ENCODE results near the gene DGKH. TPM values are rescaled to one million over a fixed set of nuclear protein-coding genes. Genes with fewer than 3 reads are reported as not detected.
"Not testable (repeated sequence)": the region's sequence is repeated elsewhere in the genome, so short reads cannot be mapped to it uniquely, and the experiment has no call there.

The DGKH gene
- total RNA-seq, 1 experiment from 2014 or later, result 9.9 TPM

DNA sequence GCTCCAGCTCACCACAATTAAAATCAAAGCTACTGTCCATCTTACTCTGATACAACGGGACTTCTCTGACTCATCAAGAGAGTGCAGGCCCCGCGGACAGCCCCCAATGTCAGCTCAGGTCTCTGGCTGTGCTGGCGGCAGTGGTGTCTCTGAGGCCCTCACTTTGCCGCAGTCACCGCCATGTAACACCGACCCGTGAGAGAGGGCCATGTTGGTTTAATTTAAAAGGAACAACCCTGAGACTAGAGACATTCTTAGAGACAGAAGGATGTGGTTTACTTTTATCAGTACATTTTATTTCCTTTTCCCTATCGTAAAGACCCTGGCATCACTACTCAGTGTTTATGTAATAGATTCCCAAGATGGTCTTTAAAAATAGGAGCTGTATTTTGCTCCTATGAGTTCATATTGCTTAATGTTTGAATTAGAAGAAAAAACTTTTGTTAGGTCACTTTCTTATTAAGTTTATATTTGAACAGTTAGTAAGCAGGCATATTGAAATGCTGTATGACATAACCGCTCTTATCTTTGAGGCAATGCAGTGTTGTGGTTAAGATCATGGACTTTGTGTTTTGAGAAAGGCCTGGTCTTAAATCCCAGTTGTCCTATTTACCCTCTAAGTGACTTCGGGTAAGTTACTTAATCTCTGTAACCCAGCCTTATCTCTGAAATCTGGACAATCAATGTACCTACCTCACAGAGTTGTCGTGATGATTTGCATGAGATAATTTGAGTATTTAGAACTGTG is 23.4 kb downstream of the DGKH start:
- no peak for DNase-seq (ENCODE audit: low read depth)

DNA sequence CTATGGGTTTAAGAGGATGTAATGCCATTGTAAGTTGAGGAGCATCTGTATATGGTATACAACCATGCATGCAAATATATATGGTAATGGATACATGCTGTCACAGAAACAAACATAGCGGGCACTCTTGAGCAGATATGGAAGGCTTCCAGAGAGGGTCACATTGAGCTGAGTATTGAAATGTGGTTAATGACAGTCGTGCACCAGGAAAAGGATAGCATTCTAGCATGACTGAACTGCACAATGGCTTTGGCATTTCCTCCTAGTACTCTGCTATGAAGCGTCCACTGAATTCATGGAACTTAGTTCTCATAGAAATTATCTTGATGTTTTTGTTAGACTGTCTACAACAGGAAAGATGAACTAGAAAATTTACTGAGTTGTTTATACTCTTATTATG is 25.2 kb downstream of the DGKH start:
- no peak for DNase-seq (ENCODE audit: low read depth)

GRCh38 chr13:42075517-42075916 is 27.1 kb downstream of the DGKH start:
- no peak for DNase-seq (ENCODE audit: low read depth)

DNA sequence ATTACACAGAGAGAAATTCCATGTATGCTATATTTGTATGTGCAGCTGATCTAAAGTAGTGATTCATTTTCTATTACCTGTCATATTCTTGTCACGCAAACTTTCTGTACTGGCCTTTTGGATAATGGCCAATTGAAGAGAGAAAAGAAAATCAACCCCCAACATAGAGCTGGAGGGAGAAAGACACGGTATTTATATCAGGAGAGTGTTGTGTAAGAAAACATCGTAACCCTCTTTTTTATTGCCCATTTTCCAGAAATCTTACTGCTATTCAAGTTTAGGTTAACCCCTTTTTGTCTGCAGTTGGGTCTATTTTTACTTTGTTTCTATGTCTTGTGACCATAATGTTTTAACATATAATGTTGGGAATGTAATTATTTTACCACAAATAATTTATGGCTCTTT is 27.9 kb downstream of the DGKH start:
- no peak for DNase-seq (ENCODE audit: low read depth)

DNA sequence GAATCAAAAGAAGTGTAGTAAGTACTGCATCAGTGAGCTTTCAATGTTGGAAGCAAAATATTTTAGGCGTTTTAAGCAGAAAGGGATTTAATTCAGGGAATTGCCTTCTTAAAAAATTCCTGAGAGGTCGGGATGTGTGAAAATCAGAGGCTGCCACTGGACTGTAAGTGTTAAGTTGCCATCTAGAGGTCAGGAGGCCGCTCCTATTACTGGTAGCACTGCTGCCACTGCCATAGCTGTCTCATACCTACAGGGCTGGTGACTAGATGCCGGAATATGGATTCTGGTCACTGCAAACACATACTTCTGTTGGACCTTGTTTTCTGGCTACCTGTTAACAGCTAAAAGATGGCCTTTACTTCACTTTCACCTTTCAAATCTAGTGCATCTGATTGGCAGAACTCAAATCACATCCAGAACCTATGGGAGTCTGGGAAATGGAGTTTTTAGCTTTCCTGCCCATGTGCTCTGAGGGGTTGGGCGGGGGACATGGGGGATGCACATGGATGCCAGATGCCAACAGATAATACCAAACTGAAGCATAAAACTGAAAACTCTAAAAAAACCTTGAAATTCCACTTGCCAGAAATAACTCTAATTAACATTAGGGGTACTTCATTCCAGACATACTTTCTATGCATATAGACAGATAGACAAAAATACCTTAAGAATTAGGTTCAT is 29.8 kb downstream of the DGKH start:
- DNase-seq (ENCODE audit: low read depth), result no peak

DNA sequence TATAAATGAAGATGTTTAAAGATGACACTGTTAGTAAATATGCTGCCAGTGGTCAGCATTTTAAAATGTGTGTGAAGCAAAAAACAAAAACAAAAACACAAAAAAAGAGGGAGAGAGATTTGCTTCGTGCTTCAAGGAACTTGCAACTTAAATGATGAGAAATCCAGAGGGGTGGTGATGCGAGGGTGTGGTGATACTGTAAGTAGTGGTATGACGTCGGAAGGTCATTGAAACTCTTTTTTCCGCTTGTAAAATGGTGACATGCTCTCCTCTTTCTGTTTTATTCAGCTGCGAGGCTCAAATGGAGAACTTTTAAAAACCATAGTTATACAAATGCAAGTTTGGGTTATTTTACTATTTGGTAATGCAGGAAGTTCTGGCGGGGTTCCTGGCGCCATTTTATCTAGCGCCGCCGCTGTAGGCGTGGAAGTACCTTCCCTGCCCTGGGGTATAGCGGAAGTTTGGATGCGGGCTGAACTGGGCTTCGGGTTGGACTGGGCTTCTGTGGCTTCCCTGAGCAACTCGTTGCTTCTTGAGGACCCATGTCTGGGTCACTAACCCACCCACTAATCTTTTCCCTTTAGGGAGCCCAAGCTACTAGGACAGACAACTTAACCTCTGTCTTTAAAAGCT is 34.8 kb downstream of the DGKH start:
- no peak for DNase-seq (ENCODE audit: low read depth)

DNA sequence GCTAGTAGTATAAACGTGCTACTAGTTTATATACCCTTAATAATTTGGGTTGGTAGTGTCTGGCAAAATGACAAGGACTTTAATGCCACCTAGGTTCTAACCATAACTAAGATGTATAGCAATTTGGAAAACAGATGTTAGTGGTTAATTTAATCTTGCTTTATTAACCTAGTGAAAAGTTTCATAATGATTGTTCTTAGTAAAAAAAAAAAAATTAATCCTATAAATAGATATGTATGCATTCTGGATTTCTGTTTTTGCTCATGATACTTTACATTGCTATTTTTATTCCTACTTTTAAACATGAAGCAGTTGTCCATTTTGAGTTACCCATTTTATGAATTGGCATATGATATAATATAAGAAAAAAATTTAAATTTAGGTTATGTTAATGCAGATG is 36.3 kb downstream of the DGKH start:
- DNase-seq (ENCODE audit: low read depth), result no peak

- no peak for DNase-seq (ENCODE audit: low read depth)
Observed at GRCh38 chr13:42086582-42086981, 38.1 kb downstream of the DGKH start.

- no peak for DNase-seq (ENCODE audit: low read depth)
Observed at GRCh38 chr13:42094516-42095040, 46.1 kb downstream of the DGKH start.

DNA sequence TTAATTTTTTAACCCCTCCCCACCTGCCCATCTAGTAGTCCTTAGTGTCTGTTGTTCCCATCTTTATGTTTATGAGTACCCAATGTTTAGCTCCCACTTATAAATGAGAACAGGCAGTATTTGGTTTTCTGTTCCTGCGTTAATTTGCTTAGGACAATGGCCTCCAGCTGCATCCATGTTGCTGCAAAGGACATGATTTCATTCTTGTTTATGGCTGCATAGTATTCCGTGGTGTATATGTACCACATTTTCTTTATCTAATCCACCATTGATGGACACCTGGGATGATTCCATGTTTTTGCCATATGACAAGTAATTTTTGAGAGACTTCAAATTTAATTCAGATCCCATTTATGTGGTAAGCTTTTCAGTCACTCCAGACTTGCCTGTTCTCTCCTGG is 47.8 kb downstream of the DGKH start:
- not testable (repeated sequence) for DNase-seq (ENCODE audit: low read depth)

DNA sequence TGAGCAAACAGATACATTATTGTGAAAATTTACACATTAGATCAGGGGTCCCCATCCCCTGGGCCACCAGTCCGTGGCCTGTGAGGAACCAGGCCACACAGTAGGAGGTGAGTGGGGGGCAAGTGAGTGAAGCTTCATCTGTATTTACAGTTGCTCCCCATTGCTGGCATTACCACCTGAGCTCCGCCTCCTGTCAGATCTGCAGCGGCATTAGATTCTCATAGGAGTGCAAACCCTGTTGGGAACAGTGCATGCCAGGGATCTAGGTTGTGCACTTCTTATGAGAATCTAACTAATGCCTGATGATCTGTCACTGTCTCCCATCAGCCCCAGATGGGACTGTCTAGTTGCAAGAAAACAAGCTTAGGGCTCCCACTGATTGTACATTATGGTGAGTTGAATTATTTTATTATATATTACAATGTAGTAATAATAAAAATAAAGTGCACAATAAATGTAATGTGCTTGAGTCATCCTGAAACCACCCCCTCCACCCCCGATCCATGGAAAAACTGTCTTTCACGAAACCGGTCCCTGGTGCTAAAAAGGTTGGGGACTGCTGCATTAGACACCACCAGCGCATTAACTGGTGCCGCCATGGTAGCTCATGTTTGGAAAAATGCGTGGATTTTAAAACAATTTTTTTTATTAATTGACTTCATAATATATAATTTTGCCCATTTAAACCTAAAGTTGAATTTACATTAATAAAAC is 51.7 kb downstream of the DGKH start:
- no peak for DNase-seq (ENCODE audit: low read depth)

- DNase-seq (ENCODE audit: low read depth), result no peak
Observed at GRCh38 chr13:42100960-42101359, 52.5 kb downstream of the DGKH start.

DNA sequence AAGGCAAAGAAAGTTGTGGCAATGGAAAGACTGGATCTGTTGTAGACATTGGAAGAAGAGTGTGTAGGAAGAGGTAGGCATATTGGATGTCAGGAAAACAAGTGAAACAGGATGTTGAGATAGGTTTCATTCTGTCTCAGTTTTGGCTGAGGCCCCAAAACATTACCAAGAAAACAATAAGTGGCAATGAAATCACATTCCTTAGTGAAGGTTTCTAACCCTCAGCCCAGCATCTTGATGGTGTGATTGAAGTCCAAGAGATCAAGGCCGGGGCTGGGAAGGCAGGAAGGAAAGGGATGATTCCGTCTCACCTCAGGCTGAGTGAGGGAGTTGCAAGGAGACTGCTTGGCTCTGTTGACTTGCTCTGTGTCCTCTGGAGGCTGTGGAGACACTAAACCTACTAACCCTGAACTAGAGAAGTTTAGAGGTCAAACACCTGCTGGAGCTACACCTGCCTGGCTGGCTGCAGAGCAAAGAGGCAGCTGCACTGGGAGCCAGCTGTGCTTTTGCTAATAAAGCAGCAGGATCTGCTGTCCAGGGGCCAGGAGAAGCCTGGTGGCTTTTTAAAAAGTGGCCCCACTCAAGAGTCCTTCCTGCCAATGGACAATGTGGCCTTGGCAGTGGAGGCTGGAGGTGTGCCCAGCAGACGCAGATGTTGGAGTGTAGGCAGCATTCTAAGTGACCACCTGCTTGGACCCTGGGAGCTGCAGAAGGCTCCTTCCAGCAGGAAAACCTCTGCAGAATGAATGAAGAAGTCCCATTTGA is 53.6 kb downstream of the DGKH start:
- peak; percentile 47 for DNase-seq (ENCODE audit: low read depth)

GRCh38 chr13:42102961-42103865 is 54.8 kb downstream of the DGKH start:
- peak; percentile 58 for DNase-seq (ENCODE audit: low read depth)

DNA sequence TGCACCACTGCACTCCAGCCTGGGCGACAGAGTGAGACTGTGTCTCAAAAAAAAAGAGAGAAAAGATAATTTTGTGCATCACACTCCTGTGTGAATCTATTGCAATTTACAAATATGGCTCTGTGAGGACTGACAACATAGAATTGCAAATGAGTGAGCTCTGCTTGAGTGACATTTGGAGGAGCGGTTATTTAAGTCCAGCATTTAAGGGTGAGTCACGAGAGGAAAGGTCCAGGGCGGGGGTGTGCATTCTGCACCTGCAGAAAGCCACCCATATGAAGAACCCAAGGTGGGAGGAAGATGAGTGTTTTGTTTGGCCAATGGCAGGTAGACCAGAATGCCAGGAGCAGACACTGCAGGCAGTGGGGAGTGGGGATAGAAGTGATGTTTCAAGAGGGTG is 58.5 kb downstream of the DGKH start:
- DNase-seq (ENCODE audit: low read depth), result no peak

DNA sequence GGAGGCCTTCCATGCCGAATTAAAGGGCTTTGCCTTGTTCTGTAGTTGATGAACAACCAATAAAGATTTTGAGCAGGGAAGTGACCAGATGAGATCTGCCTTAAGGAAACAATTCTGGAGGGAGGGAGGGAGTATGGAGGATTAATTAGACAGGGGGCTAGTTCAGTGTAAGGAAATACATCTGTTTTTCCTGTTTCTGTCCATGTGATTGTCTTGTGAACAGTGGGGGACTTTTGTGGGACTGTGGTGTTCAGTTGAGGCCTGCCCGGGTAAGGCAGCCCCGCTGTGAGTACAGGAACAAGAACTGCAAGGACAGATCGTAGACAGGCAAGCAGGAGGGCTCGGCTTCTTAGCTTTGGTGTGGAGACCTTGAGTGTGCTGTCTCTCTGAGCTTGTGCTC is 59.0 kb downstream of the DGKH start:
- no peak for DNase-seq (ENCODE audit: low read depth)

- DNase-seq (ENCODE audit: low read depth), result no peak
Observed at GRCh38 chr13:42108217-42108616, 59.8 kb downstream of the DGKH start.

- no peak for DNase-seq (ENCODE audit: low read depth)
Observed at GRCh38 chr13:42109957-42110356, 61.5 kb downstream of the DGKH start.

DNA sequence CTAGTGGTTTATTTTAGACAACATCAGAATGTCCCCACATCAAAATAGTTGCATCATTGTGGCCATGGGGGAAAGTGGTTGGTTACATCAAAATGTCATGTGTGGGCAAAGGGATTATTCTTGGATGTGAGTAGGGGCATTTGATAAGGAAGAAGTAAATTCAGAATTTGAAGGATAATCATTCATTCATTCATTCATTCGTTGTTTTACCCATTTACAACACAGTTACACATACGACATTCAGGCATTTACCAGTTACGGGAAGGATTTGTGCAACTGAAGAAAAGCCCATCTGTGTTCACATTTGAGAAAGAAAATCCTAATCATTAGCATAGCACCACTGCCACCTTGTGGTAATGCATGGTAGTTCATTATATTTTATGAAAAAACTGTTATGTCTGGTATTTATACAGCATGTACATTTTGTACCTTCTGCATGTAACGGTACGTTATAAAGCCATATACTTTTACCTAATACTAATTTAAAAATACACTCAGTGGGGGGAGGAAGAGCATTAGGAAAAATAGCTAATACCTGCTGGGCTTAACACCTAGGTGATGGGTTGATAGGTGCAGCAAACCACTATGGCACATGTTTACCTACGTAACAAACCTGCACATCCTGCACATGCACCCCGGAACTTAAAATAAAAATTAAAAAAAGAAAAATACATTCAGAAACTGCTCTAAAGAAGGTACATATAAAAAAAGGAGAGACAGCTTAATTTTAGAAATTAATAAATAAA is 62.1 kb downstream of the DGKH start:
- peak; percentile 78 for DNase-seq (ENCODE audit: low read depth)

Measured in HT1080 (cell line).